IMR-90 (cell line): ENCODE data around the gene CDH22. TPM values are rescaled to one million over a fixed set of nuclear protein-coding genes. Genes with fewer than 3 reads are reported as not detected.

Experiments
- ATAC-seq: fragments of 200-7000 bp; cut with Tn5 transposase; 2 replicates; pipeline ENCODE4 v1.9.1; 2020; ENCODE audit warnings: low read depth, mild to moderate bottlenecking, moderate library complexity
- BruUV-seq: library from RNA; stranded (reverse); fragments of 400-500 nt; replicated peaks from 2 replicates; lab custom pipeline; 2021; lab: Mats Ljungman, UMichigan
- CTCF ChIA-PET: fragments of 300-600 bp; formaldehyde crosslinking; extraction: SDS; loops from one replicate; lab custom pipeline; 2021; ENCODE audit warnings: antibody characterized with exemption; lab: Yijun Ruan, JAX
- POLR2A ChIA-PET: fragments of 300-600 bp; sonication (Branson Sonifier 250); formaldehyde crosslinking; loops from one replicate; lab custom pipeline; 2022; ENCODE audit warnings: antibody characterized with exemption; ENCODE audit not compliant: unreplicated experiment; lab: Charles Lee
- DNase-seq: peaks from one replicate; pipeline ENCODE4 v3.0.0; 2013
- H2AFZ ChIP-seq: replicated peaks from 2 replicates; pipeline ENCODE3; 2013; ENCODE audit warnings: low read length, mild to moderate bottlenecking; ENCODE audit not compliant: poor library complexity
- H2AK5ac ChIP-seq: 2 replicates; pipeline ENCODE4 v1.6.1; 2013; ENCODE audit warnings: low read depth, low read length, inconsistent platforms
- H2AK9ac ChIP-seq: replicated peaks from 2 replicates; pipeline ENCODE3; 2013; ENCODE audit warnings: mild to moderate bottlenecking, low read depth, low read length, moderate library complexity; ENCODE audit not compliant: poor library complexity
- H2BK120ac ChIP-seq: 2 replicates; pipeline ENCODE4 v1.6.1; 2013; ENCODE audit warnings: low read depth, low read length, inconsistent platforms
- H2BK15ac ChIP-seq: 3 replicates; pipeline ENCODE4 v1.6.1; 2013; ENCODE audit warnings: low read depth, low read length, inconsistent platforms
- H2BK20ac ChIP-seq: 2 replicates; pipeline ENCODE4 v1.6.1; 2013; ENCODE audit warnings: low read depth, mild to moderate bottlenecking, inconsistent platforms, low read length, moderate library complexity
- H2BK5ac ChIP-seq: 2 replicates; pipeline ENCODE4 v1.6.1; 2013; ENCODE audit warnings: mild to moderate bottlenecking, low read depth, low read length, inconsistent platforms; ENCODE audit not compliant: poor library complexity, severe bottlenecking
- H3K14ac ChIP-seq: replicated peaks from 2 replicates; pipeline ENCODE4 v1.6.1; 2013; ENCODE audit warnings: low read depth, low read length, inconsistent platforms
- H3K18ac ChIP-seq: 2 replicates; pipeline ENCODE4 v1.6.1; 2013; ENCODE audit warnings: low read depth, low read length, control low read depth
- H3K23ac ChIP-seq: 2 replicates; pipeline ENCODE4 v1.6.1; 2013; ENCODE audit warnings: low read depth, low read length, inconsistent platforms
- H3K27ac ChIP-seq: 2 replicates; pipeline ENCODE4 v1.5.1; 2013; ENCODE audit warnings: mild to moderate bottlenecking, control low read depth, low read length; ENCODE audit not compliant: insufficient read depth
- H3K27me3 ChIP-seq: 2 replicates; pipeline ENCODE4 v1.6.1; 2013; ENCODE audit warnings: low read length; ENCODE audit not compliant: control insufficient read depth, insufficient read depth
- H3K36me3 ChIP-seq: 2 replicates; pipeline ENCODE4 v1.6.1; 2013; ENCODE audit warnings: low read length, mixed read lengths; ENCODE audit not compliant: control insufficient read depth, insufficient read depth
- H3K4ac ChIP-seq: 2 replicates; pipeline ENCODE4 v1.6.1; 2013; ENCODE audit warnings: low read depth, low read length, inconsistent platforms
- H3K4me1 ChIP-seq: 2 replicates; pipeline ENCODE4 v1.6.1; 2013; ENCODE audit warnings: low read length, mixed read lengths; ENCODE audit not compliant: control insufficient read depth, insufficient read depth
- H3K4me2 ChIP-seq: 2 replicates; pipeline ENCODE4 v1.6.1; 2013; ENCODE audit warnings: low read depth, mild to moderate bottlenecking, control low read depth, low read length, moderate library complexity
- H3K4me3 ChIP-seq: 2 replicates; pipeline ENCODE4 v1.5.1; 2013; ENCODE audit warnings: low read depth, mild to moderate bottlenecking, control low read depth, low read length, moderate library complexity; ENCODE audit not compliant: insufficient read depth
- H3K56ac ChIP-seq: 2 replicates; pipeline ENCODE4 v1.6.1; 2013; ENCODE audit warnings: low read length, inconsistent platforms; ENCODE audit not compliant: insufficient read depth; ENCODE audit errors: extremely low read depth
- H3K79me1 ChIP-seq, 2 experiments: 2 replicates each; pipeline ENCODE4 v1.6.1; 2013; ENCODE audit warnings: low read length in 2 of 2, inconsistent platforms in 1 of 2, low read depth in 1 of 2
- H3K9ac ChIP-seq: 2 replicates; pipeline ENCODE4 v1.6.1; 2013; ENCODE audit warnings: low read depth, low read length, control low read depth
- H3K9me1 ChIP-seq: 2 replicates; pipeline ENCODE4 v1.6.1; 2013; ENCODE audit warnings: low read length, inconsistent platforms; ENCODE audit not compliant: insufficient read depth
- H3K9me3 ChIP-seq: 2 replicates; pipeline ENCODE4 v1.6.1; 2013; ENCODE audit warnings: low read length; ENCODE audit not compliant: control insufficient read depth, insufficient read depth
- H4K20me1 ChIP-seq: 2 replicates; pipeline ENCODE4 v1.6.1; 2013; ENCODE audit warnings: low read length, inconsistent platforms; ENCODE audit not compliant: insufficient read depth
- H4K5ac ChIP-seq: 2 replicates; pipeline ENCODE4 v1.6.1; 2013; ENCODE audit warnings: mild to moderate bottlenecking, low read depth, low read length, control low read depth
- H4K8ac ChIP-seq, 2 experiments: 2 replicates each; pipeline ENCODE4 v1.6.1; 2013; ENCODE audit warnings: low read depth in 2 of 2, low read length in 2 of 2, control low read depth in 1 of 2, inconsistent platforms in 1 of 2
- H4K91ac ChIP-seq: 2 replicates; pipeline ENCODE4 v1.6.1; 2013; ENCODE audit warnings: low read depth, low read length, inconsistent platforms; ENCODE audit not compliant: insufficient read depth
- BHLHE40 ChIP-seq: fragments of 150-350 bp; IDR thresholded peaks from 2 replicates; pipeline ENCODE4 v1.6.1; 2016; ENCODE audit warnings: mild to moderate bottlenecking, low read depth, low read length
- CEBPB ChIP-seq: IDR thresholded peaks from 2 replicates; pipeline ENCODE4 v1.6.1; 2012; ENCODE audit warnings: low read depth, low read length, improper control_type of control experiment
- CHD1 ChIP-seq: IDR thresholded peaks from 2 replicates; pipeline ENCODE4 v1.6.1; 2012; ENCODE audit warnings: low read depth, low read length, improper control_type of control experiment
- FOS ChIP-seq: fragments of 150-350 bp; IDR thresholded peaks from 2 replicates; pipeline ENCODE4 v1.6.1; 2016; ENCODE audit warnings: low read depth, low read length
- MAFK ChIP-seq: IDR thresholded peaks from 2 replicates; pipeline ENCODE4 v1.6.1; 2012; ENCODE audit warnings: low read depth, low read length, improper control_type of control experiment
- MAZ ChIP-seq: IDR thresholded peaks from 2 replicates; pipeline ENCODE4 v1.6.1; 2012; ENCODE audit warnings: low read depth, mild to moderate bottlenecking, low read length, improper control_type of control experiment, moderate library complexity, borderline replicate concordance
- MXI1 ChIP-seq: IDR thresholded peaks from 2 replicates; pipeline ENCODE4 v1.6.1; 2012; ENCODE audit warnings: low read depth, mild to moderate bottlenecking, low read length, moderate library complexity, borderline replicate concordance
- NFE2L2 ChIP-seq: fragments of 150-350 bp; IDR thresholded peaks from 2 replicates; pipeline ENCODE4 v1.6.1; 2016; ENCODE audit warnings: low read depth, mild to moderate bottlenecking, low read length
- POLR2A ChIP-seq: IDR thresholded peaks from 2 replicates; pipeline ENCODE4 v1.6.1; 2012; ENCODE audit warnings: mild to moderate bottlenecking, low read depth, low read length
- RAD21 ChIP-seq: IDR thresholded peaks from 2 replicates; pipeline ENCODE4 v1.6.1; 2012; ENCODE audit warnings: low read length, improper control_type of control experiment
- RCOR1 ChIP-seq: IDR thresholded peaks from 2 replicates; pipeline ENCODE4 v1.6.1; 2012; ENCODE audit warnings: mild to moderate bottlenecking, low read length, improper control_type of control experiment; ENCODE audit not compliant: insufficient replicate concordance
- RFX5 ChIP-seq: IDR thresholded peaks from 2 replicates; pipeline ENCODE4 v1.8.0; 2012; ENCODE audit warnings: low read depth, mild to moderate bottlenecking, low read length, moderate library complexity
- SMC3 ChIP-seq: fragments of 150-350 bp; IDR thresholded peaks from 2 replicates; pipeline ENCODE4 v1.6.1; 2016; ENCODE audit warnings: low read depth, mild to moderate bottlenecking, antibody characterized with exemption, low read length, moderate library complexity
- WGBS, 2 experiments: methylation state at CpG; one replicate each; pipeline versions ENCODE4 v1.1.5 to v1.1.7; 2013; ENCODE audit warnings: missing lambda C conversion rate in 2 of 2; ENCODE audit not compliant: insufficient read length in 1 of 2; ENCODE audit errors: extremely low coverage in 2 of 2; 5-methylcytosine and 5-hydroxymethylcytosine counted together
- dilution Hi-C: fragments of 300-500 bp; cut with HindIII; formaldehyde crosslinking; loops from one replicate; pipeline ENCODE4 v1.14.3; 2018; ENCODE audit warnings: low sequenced_read_pairs; ENCODE audit not compliant: unreplicated experiment
- in situ Hi-C: fragments of 300-500 bp; cut with MboI; formaldehyde crosslinking; loops from 3 replicates; pipeline ENCODE4 v1.14.3; 2019; ENCODE audit warnings: low sequenced_read_pairs, inconsistent platforms, mixed read lengths
- intact Hi-C: fragments of 100-400 bp; cut with micrococcal nuclease; formaldehyde crosslinking; loops from 2 replicates; pipeline ENCODE4 v1.10.0; 2022
- polyA plus RNA-seq, 3 experiments: library from polyadenylated mRNA; depleted of rRNA; stranded (reverse); fragments of >200 nt; gene quantifications; 2 replicates each; pipeline ENCODE4 v1.2.3, GENCODE V29; 2012; ENCODE audit warnings: low replicate concordance in 1 of 3
- total RNA-seq: library from RNA; depleted of rRNA; stranded (reverse); fragments of >200 nt; gene quantifications from 2 replicates; pipeline ENCODE4 v1.2.3, GENCODE V29; 2012
- TF ChIP-seq, protein P1 (sequence below): fragments of 150-350 bp; IDR thresholded peaks from 2 replicates; pipeline ENCODE4 v1.6.1; 2017; ENCODE audit warnings: mild to moderate bottlenecking, antibody characterized with exemption, low read length, low read depth
- TF ChIP-seq, protein P2 (sequence below): fragments of 150-350 bp; IDR thresholded peaks from 2 replicates; pipeline ENCODE4 v1.6.1; 2016; ENCODE audit warnings: low read depth, mild to moderate bottlenecking, low read length, moderate library complexity, borderline replicate concordance
- TF ChIP-seq, protein P3 (sequence below): conservative IDR thresholded peaks from 2 replicates; pipeline ENCODE4 v1.5.1; 2012; ENCODE audit warnings: mild to moderate bottlenecking, low read depth, low read length, improper control_type of control experiment

CDH22 gene
- total and polyA plus RNA-seq, 2 of the 4 experiments (the other 2 are of a cell fraction), result not detected

DNA sequence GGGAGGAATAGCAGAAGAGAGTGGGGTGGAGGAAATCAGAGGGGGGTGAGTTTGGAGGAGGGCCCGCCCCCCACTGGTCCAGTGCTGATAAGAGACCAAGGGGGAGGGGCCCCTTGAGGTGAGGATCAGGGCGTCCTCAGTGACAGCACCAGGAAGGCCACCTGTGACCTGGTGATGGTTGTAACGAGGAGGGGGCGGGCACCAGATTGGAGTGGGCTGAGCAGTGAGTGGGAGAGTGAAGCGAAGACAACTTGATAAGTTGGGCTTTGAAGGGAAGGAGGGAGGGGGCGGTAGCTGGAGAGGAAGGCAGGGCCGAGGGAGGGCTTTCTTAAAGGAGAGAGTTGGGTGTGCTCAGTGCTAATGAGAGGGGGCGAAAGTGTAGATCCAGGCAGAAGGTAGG is 30.7 kb downstream of the CDH22 start:
- ATAC-seq, result no peak
- Histone ChIP-seq H4K20me1 (no peaks in the 10 kb centered on the region), H3K18ac (no peak overlapping the region), H3K79me1 (no peaks in the 10 kb centered on the region), H3K4ac (no peak overlapping the region), H3K14ac (no peak overlapping the region), H3K4me3 (no peak overlapping the region), H2BK5ac (no peak overlapping the region), H3K36me3 (no peaks in the 10 kb centered on the region), H3K27ac (no peak overlapping the region), H3K9ac (no peak overlapping the region), H3K9me1 (no peaks in the 10 kb centered on the region), H4K5ac (no peak overlapping the region), H3K4me1 (no peaks in the 10 kb centered on the region), H4K91ac (no peak overlapping the region), H3K4me2 (no peak overlapping the region), H3K9me3 (no peaks in the 10 kb centered on the region), H3K27me3 (peaks cover 7% of the 10 kb centered on the region), H2AFZ (no peak overlapping the region), H2BK20ac (no peak overlapping the region), H3K23ac (no peak overlapping the region), H2AK5ac (no peak overlapping the region), H2BK120ac (no peak overlapping the region), H3K56ac (no peak overlapping the region), H2BK15ac (no peak overlapping the region), H4K8ac (no peak overlapping the region), H2AK9ac (no peak overlapping the region)
- 0% methylated on average over 2 of the region's 8 CpGs; no CpG with 5 or more reads in 1 of the 2 experiments for whole genome bisulfite sequencing, 2 experiments
- no TSS peak for BruUV-seq
- dilution Hi-C loops (no loop called here), intact Hi-C loops (no loop called here), in situ Hi-C loops (no loop called here)
- ChIA-PET CTCF (no interaction called here), POLR2A (no interaction called here)
- TF ChIP-seq MAFK (no peak), NFE2L2 (no peak), SMC3 (no peak), FOS (no peak), RAD21 (no peak), CEBPB (no peak), RCOR1 (no peak), MAZ (no peak), BHLHE40 (no peak), MXI1 (no peak), CHD1 (no peak), RFX5 (no peak), POLR2A (no peak)
- TF ChIP-seq, protein P1, sequence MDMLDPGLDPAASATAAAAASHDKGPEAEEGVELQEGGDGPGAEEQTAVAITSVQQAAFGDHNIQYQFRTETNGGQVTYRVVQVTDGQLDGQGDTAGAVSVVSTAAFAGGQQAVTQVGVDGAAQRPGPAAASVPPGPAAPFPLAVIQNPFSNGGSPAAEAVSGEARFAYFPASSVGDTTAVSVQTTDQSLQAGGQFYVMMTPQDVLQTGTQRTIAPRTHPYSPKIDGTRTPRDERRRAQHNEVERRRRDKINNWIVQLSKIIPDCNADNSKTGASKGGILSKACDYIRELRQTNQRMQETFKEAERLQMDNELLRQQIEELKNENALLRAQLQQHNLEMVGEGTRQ, result no peak
- TF ChIP-seq, protein P2, sequence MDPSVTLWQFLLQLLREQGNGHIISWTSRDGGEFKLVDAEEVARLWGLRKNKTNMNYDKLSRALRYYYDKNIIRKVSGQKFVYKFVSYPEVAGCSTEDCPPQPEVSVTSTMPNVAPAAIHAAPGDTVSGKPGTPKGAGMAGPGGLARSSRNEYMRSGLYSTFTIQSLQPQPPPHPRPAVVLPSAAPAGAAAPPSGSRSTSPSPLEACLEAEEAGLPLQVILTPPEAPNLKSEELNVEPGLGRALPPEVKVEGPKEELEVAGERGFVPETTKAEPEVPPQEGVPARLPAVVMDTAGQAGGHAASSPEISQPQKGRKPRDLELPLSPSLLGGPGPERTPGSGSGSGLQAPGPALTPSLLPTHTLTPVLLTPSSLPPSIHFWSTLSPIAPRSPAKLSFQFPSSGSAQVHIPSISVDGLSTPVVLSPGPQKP, result no peak
- TF ChIP-seq, protein P3, sequence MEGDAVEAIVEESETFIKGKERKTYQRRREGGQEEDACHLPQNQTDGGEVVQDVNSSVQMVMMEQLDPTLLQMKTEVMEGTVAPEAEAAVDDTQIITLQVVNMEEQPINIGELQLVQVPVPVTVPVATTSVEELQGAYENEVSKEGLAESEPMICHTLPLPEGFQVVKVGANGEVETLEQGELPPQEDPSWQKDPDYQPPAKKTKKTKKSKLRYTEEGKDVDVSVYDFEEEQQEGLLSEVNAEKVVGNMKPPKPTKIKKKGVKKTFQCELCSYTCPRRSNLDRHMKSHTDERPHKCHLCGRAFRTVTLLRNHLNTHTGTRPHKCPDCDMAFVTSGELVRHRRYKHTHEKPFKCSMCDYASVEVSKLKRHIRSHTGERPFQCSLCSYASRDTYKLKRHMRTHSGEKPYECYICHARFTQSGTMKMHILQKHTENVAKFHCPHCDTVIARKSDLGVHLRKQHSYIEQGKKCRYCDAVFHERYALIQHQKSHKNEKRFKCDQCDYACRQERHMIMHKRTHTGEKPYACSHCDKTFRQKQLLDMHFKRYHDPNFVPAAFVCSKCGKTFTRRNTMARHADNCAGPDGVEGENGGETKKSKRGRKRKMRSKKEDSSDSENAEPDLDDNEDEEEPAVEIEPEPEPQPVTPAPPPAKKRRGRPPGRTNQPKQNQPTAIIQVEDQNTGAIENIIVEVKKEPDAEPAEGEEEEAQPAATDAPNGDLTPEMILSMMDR, result no peak
- DNase-seq, result no peak
